Measurements from ENCODE around the gene PDE6C.

PDE6C gene

GRCh38 chr10:93599335-93599734 is 13.0 kb upstream of the PDE6C start:
- DNase-seq: no peak
- CTCF ChIA-PET: interaction anchor here (1.1 to 2.6 kb wide), 2 partner anchors 45 to 83 kb away, joined by 3 to 7 read pairs; no protein-coding TSS in a partner anchor
- Histone ChIP-seq H3K4me3 (ENCODE audit: control insufficient read depth in 1 of 7, extremely low read depth in 1 of 7, insufficient read depth in 4 of 7, low read depth in 2 of 7, low read length in 6 of 7) (no peak overlapping the region), H3K36me3 (ENCODE audit: control insufficient read depth in 4 of 4, insufficient read depth in 4 of 4, low read length in 3 of 4) (no peaks in the 10 kb centered on the region), H3K4me1 (ENCODE audit: control extremely low read depth in 1 of 4, control insufficient read depth in 4 of 4, insufficient read depth in 4 of 4, low read length in 3 of 4) (peaks cover 3 to 18% (median 15%) of the 10 kb centered on the region in 4 experiments), H3K27ac (ENCODE audit: insufficient read depth in 1 of 2, low read depth in 1 of 2, low read length in 2 of 2, poor library complexity in 1 of 2, severe bottlenecking in 2 of 2) (no peak overlapping the region), H3K27me3 (replicated peaks in 2 of 5; ENCODE audit: control insufficient read depth in 4 of 5, insufficient read depth in 5 of 5, low read length in 4 of 5) (peaks cover 2 to 37% (median 22%) of the 10 kb centered on the region in 5 experiments), H3K9me3 (ENCODE audit: control extremely low read depth in 1 of 5, control insufficient read depth in 4 of 5, insufficient read depth in 2 of 5, low read depth in 1 of 5, low read length in 4 of 5) (no peaks in the 10 kb centered on the region)
- WGBS (ENCODE audit: insufficient coverage): 100% methylated on average over 1 of the region's 1 CpG
- POLR2A ChIA-PET: no interaction called here

- Histone ChIP-seq H3K27ac (ENCODE audit: insufficient read depth in 1 of 2, low read depth in 1 of 2, low read length in 2 of 2, poor library complexity in 1 of 2, severe bottlenecking in 2 of 2) (no peak overlapping the region), H3K4me3 (ENCODE audit: control insufficient read depth in 1 of 7, extremely low read depth in 1 of 7, insufficient read depth in 4 of 7, low read depth in 2 of 7, low read length in 6 of 7) (no peak overlapping the region), H3K4me1 (ENCODE audit: control extremely low read depth in 1 of 4, control insufficient read depth in 4 of 4, insufficient read depth in 4 of 4, low read length in 3 of 4) (peaks cover 3 to 20% (median 17%) of the 10 kb centered on the region in 4 experiments), H3K27me3 (replicated peaks in 2 of 5; ENCODE audit: control insufficient read depth in 4 of 5, insufficient read depth in 5 of 5, low read length in 4 of 5) (peaks cover 2 to 37% (median 22%) of the 10 kb centered on the region in 5 experiments), H3K9me3 (ENCODE audit: control extremely low read depth in 1 of 5, control insufficient read depth in 4 of 5, insufficient read depth in 2 of 5, low read depth in 1 of 5, low read length in 4 of 5) (no peaks in the 10 kb centered on the region), H3K36me3 (ENCODE audit: control insufficient read depth in 4 of 4, insufficient read depth in 4 of 4, low read length in 3 of 4) (no peaks in the 10 kb centered on the region)
- CTCF ChIA-PET: interaction anchor here (0.8 to 2.6 kb wide), 4 partner anchors 15 to 83 kb away, joined by 3 to 7 read pairs (median 3); no protein-coding TSS in a partner anchor
- WGBS (ENCODE audit: insufficient coverage): 100% methylated on average over 3 of the region's 4 CpGs
- POLR2A ChIA-PET: no interaction called here
- no peak for DNase-seq
Measured at GRCh38 chr10:93599778-93600177, 12.6 kb upstream of the PDE6C start.

- 28% methylated on average over 26 of the region's 60 CpGs for WGBS (ENCODE audit: insufficient coverage)
- Histone ChIP-seq H3K27me3 (replicated peaks in 2 of 5; ENCODE audit: control insufficient read depth in 4 of 5, insufficient read depth in 5 of 5, low read length in 4 of 5) (peaks cover 2 to 37% (median 22%) of the 10 kb centered on the region in 5 experiments), H3K9me3 (ENCODE audit: control extremely low read depth in 1 of 5, control insufficient read depth in 4 of 5, insufficient read depth in 2 of 5, low read depth in 1 of 5, low read length in 4 of 5) (no peaks in the 10 kb centered on the region), H3K4me3 (ENCODE audit: control insufficient read depth in 1 of 7, extremely low read depth in 1 of 7, insufficient read depth in 4 of 7, low read depth in 2 of 7, low read length in 6 of 7) (peak overlapping the region in 3 of 7 experiments; percentile 56 to 72 (median 58)), H3K4me1 (ENCODE audit: control extremely low read depth in 1 of 4, control insufficient read depth in 4 of 4, insufficient read depth in 4 of 4, low read length in 3 of 4) (peaks cover 3 to 20% (median 17%) of the 10 kb centered on the region in 4 experiments), H3K27ac (ENCODE audit: insufficient read depth in 1 of 2, low read depth in 1 of 2, low read length in 2 of 2, poor library complexity in 1 of 2, severe bottlenecking in 2 of 2) (no peak overlapping the region), H3K36me3 (ENCODE audit: control insufficient read depth in 4 of 4, insufficient read depth in 4 of 4, low read length in 3 of 4) (no peaks in the 10 kb centered on the region)
- peak; percentile 44 to 79 (median 78) for DNase-seq
- ChIA-PET CTCF (interaction anchor here (0.8 to 2.6 kb wide), 3 partner anchors 14 to 80 kb away, joined by 3 to 7 read pairs (median 3); no protein-coding TSS in a partner anchor), POLR2A (no interaction called here)
Measured at GRCh38 chr10:93600446-93601145, 11.7 kb upstream of the PDE6C start.

DNA sequence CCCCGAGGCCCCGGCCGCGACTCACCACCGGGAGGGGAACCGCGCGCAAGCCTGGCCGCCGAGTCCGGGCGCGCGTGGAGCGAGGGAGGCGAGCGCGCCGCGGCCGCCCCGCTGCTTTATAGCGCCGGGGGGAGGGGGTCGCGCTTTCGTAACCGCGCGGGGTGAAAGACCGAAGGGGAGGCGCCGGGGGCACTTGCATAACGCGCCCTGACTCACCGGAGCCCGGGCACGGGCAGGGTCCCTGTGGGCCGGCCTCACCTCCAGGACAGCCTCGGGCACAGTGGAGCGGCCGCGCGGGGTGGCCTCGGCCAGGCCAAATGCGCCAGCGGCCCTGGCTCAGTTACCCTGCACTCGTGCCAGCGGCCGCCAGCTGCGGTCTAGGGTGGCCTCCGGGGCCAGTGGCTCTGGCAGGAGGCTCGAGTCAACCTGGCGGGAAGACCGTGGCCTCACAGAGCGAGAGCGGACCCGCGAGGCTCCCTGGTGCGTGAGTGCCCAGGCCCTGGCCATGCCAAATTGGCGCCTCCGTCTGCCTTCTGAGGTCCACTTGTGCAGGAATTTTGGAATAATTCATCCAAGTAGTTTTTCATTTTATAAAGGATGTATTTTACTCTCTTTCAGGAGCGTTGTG is 11.1 kb upstream of the PDE6C start, which contains the start of gene RBP4:
TSS of gene RBP4 (minus strand) at position 90 of the 628 bp plus-strand sequence. CDS start 207 bp downstream, outside the sequence.
- Histone ChIP-seq H3K4me1 (ENCODE audit: control extremely low read depth in 1 of 4, control insufficient read depth in 4 of 4, insufficient read depth in 4 of 4, low read length in 3 of 4) (peaks cover 3 to 20% (median 17%) of the 10 kb centered on the region in 4 experiments), H3K27ac (ENCODE audit: insufficient read depth in 1 of 2, low read depth in 1 of 2, low read length in 2 of 2, poor library complexity in 1 of 2, severe bottlenecking in 2 of 2) (no peak within 1 kb of the TSS), H3K4me3 (ENCODE audit: control insufficient read depth in 1 of 7, extremely low read depth in 1 of 7, insufficient read depth in 4 of 7, low read depth in 2 of 7, low read length in 6 of 7) (peak within 1 kb of the TSS in 6 of 7 experiments; percentile 2 to 72 (median 57)), H3K9me3 (ENCODE audit: control extremely low read depth in 1 of 5, control insufficient read depth in 4 of 5, insufficient read depth in 2 of 5, low read depth in 1 of 5, low read length in 4 of 5) (no peaks in the 10 kb centered on the region), H3K27me3 (replicated peaks in 2 of 5; ENCODE audit: control insufficient read depth in 4 of 5, insufficient read depth in 5 of 5, low read length in 4 of 5) (peaks cover 2 to 37% (median 22%) of the 10 kb centered on the region in 5 experiments), H3K36me3 (ENCODE audit: control insufficient read depth in 4 of 4, insufficient read depth in 4 of 4, low read length in 3 of 4) (no peaks in the 10 kb centered on the region)
- ChIA-PET CTCF (interaction anchor here (1.3 kb wide), 1 partner anchor 14 kb away, joined by 3 read pairs; no protein-coding TSS in a partner anchor), POLR2A (no interaction called here)
- peak in 2 of 3 donors; percentile 41 to 53 for DNase-seq
- WGBS (ENCODE audit: insufficient coverage): 2% methylated on average over 48 of the region's 63 CpGs

DNA sequence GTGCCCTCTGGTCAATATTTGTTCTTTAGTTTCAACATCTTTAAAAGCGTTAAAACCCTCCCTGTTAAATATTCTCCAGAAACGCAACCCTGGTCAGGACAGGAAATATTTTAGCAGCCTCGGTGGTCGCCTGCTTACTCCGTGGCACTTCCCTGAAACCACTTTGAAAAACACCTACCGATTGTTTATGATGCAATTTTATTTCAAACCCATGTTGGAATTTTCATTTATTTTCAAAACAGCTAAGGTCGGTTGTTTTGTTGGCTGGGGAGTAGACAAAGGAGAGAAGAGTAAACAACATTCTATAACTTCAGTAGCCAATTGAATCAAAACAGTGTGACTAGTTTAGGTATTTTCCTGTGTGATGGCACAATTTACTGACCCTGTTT is 10.6 kb upstream of the PDE6C start:
- ChIA-PET CTCF (no interaction called here), POLR2A (no interaction called here)
- peaks cover 2 to 37% (median 22%) of the 10 kb centered on the region in 5 experiments for H3K27me3 ChIP-seq (replicated peaks in 2 of 5; ENCODE audit: control insufficient read depth in 4 of 5, insufficient read depth in 5 of 5, low read length in 4 of 5)
- no peak overlapping the region for H3K27ac ChIP-seq (ENCODE audit: insufficient read depth in 1 of 2, low read depth in 1 of 2, low read length in 2 of 2, poor library complexity in 1 of 2, severe bottlenecking in 2 of 2)
- H3K4me3 ChIP-seq (ENCODE audit: control insufficient read depth in 1 of 7, extremely low read depth in 1 of 7, insufficient read depth in 4 of 7, low read depth in 2 of 7, low read length in 6 of 7): peak overlapping the region in 4 of 7 experiments; percentile 56 to 72 (median 63)
- 0% methylated on average over 1 of the region's 7 CpGs for WGBS (ENCODE audit: insufficient coverage)
- H3K9me3 ChIP-seq (ENCODE audit: control extremely low read depth in 1 of 5, control insufficient read depth in 4 of 5, insufficient read depth in 2 of 5, low read depth in 1 of 5, low read length in 4 of 5): no peaks in the 10 kb centered on the region
- H3K36me3 ChIP-seq (ENCODE audit: control insufficient read depth in 4 of 4, insufficient read depth in 4 of 4, low read length in 3 of 4): no peaks in the 10 kb centered on the region
- DNase-seq: peak in 1 of 3 donors; percentile 6
- peaks cover 3 to 20% (median 17%) of the 10 kb centered on the region in 4 experiments for H3K4me1 ChIP-seq (ENCODE audit: control extremely low read depth in 1 of 4, control insufficient read depth in 4 of 4, insufficient read depth in 4 of 4, low read length in 3 of 4)

DNA sequence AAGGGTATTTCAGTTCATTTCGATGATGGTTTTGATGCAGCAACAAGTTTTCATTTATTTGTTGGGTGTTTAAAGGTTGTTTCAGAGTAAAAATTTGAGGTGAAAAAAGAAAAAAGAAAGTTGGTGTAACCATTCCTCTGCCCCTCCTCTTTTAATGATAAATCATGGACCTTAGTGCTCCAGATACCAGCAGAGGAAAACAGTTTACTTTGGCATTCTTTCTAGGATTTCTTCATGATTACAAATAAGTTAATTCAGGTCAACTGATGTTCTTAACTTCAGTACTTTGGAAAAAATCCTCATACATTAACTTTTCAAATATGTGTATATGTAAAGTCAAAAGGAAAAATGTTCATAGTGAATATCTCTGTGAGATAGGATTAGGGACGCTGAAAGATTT is 9.3 kb upstream of the PDE6C start:
- H3K9me3 ChIP-seq (ENCODE audit: control extremely low read depth in 1 of 5, control insufficient read depth in 4 of 5, insufficient read depth in 2 of 5, low read depth in 1 of 5, low read length in 4 of 5): no peaks in the 10 kb centered on the region
- H3K36me3 ChIP-seq (ENCODE audit: control insufficient read depth in 4 of 4, insufficient read depth in 4 of 4, low read length in 3 of 4): no peaks in the 10 kb centered on the region
- peaks cover 2 to 37% (median 22%) of the 10 kb centered on the region in 5 experiments for H3K27me3 ChIP-seq (replicated peaks in 2 of 5; ENCODE audit: control insufficient read depth in 4 of 5, insufficient read depth in 5 of 5, low read length in 4 of 5)
- no peak overlapping the region for H3K27ac ChIP-seq (ENCODE audit: insufficient read depth in 1 of 2, low read depth in 1 of 2, low read length in 2 of 2, poor library complexity in 1 of 2, severe bottlenecking in 2 of 2)
- H3K4me3 ChIP-seq (ENCODE audit: control insufficient read depth in 1 of 7, extremely low read depth in 1 of 7, insufficient read depth in 4 of 7, low read depth in 2 of 7, low read length in 6 of 7): no peak overlapping the region
- ChIA-PET CTCF (no interaction called here), POLR2A (no interaction called here)
- peaks cover 3 to 20% (median 17%) of the 10 kb centered on the region in 4 experiments for H3K4me1 ChIP-seq (ENCODE audit: control extremely low read depth in 1 of 4, control insufficient read depth in 4 of 4, insufficient read depth in 4 of 4, low read length in 3 of 4)
- no peak for DNase-seq
- WGBS (ENCODE audit: insufficient coverage): 100% methylated on average over 1 of the region's 2 CpGs

DNA sequence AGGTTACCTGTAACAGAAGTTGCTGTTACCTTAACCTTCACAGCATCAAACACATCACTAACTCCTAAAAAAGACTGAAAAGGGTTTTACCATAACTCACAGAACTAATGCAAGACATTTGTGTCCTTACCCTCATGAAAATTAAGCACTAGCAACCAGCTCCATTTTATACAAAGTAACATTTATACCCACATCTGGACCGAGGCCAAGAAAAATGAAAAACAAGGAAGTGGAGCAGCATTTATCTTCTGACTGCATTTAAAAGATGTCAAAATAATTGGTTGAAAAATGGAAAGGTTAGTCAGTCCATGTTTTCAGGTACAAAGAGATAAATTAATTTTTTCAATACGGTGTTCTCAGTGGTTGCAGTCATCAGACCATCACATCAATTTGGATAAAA is 8.2 kb upstream of the PDE6C start:
- Histone ChIP-seq H3K4me3 (ENCODE audit: control insufficient read depth in 1 of 7, extremely low read depth in 1 of 7, insufficient read depth in 4 of 7, low read depth in 2 of 7, low read length in 6 of 7) (no peak overlapping the region), H3K4me1 (ENCODE audit: control extremely low read depth in 1 of 4, control insufficient read depth in 4 of 4, insufficient read depth in 4 of 4, low read length in 3 of 4) (peaks cover 3 to 20% (median 17%) of the 10 kb centered on the region in 4 experiments), H3K27me3 (replicated peaks in 2 of 5; ENCODE audit: control insufficient read depth in 4 of 5, insufficient read depth in 5 of 5, low read length in 4 of 5) (peaks cover 2 to 37% (median 22%) of the 10 kb centered on the region in 5 experiments), H3K36me3 (ENCODE audit: control insufficient read depth in 4 of 4, insufficient read depth in 4 of 4, low read length in 3 of 4) (no peaks in the 10 kb centered on the region), H3K27ac (ENCODE audit: insufficient read depth in 1 of 2, low read depth in 1 of 2, low read length in 2 of 2, poor library complexity in 1 of 2, severe bottlenecking in 2 of 2) (no peak overlapping the region), H3K9me3 (ENCODE audit: control extremely low read depth in 1 of 5, control insufficient read depth in 4 of 5, insufficient read depth in 2 of 5, low read depth in 1 of 5, low read length in 4 of 5) (no peaks in the 10 kb centered on the region)
- POLR2A ChIA-PET: no interaction called here
- WGBS (ENCODE audit: insufficient coverage): no CpG with 5 or more reads among the region's 2 CpGs
- CTCF ChIA-PET: no interaction called here
- DNase-seq: peak; percentile 42 to 81 (median 81)

Data from common myeloid progenitor, CD34-positive (primary cell).